PFSK-1 (cell line): ENCODE data around the gene KLK2.

Experiments
- POLR2AphosphoS5 ChIP-seq: IDR thresholded peaks from 2 replicates; pipeline ENCODE4 v1.6.1; 2012; ENCODE audit warnings: low read depth, mild to moderate bottlenecking, control low read depth, low read length, moderate library complexity
- SIN3A ChIP-seq: IDR thresholded peaks from 2 replicates; pipeline ENCODE4 v1.6.1; 2012; ENCODE audit warnings: mild to moderate bottlenecking, low read length, moderate library complexity, borderline replicate concordance; ENCODE audit not compliant: insufficient read depth
- TAF1 ChIP-seq: IDR thresholded peaks from 2 replicates; pipeline ENCODE4 v1.6.1; 2012; ENCODE audit warnings: low read length, control low read depth, borderline replicate concordance; ENCODE audit not compliant: insufficient read depth
- TF ChIP-seq, protein P1 (sequence below), 2 experiments: IDR thresholded peaks; 2 replicates each; pipeline versions ENCODE4 v1.6.1 to v1.8.0; 2011 to 2012; ENCODE audit warnings: low read depth in 2 of 2, low read length in 2 of 2, control low read depth in 1 of 2, inconsistent platforms in 1 of 2, mild to moderate bottlenecking in 1 of 2, moderate library complexity in 1 of 2; ENCODE audit not compliant: insufficient read depth in 1 of 2

DNA sequence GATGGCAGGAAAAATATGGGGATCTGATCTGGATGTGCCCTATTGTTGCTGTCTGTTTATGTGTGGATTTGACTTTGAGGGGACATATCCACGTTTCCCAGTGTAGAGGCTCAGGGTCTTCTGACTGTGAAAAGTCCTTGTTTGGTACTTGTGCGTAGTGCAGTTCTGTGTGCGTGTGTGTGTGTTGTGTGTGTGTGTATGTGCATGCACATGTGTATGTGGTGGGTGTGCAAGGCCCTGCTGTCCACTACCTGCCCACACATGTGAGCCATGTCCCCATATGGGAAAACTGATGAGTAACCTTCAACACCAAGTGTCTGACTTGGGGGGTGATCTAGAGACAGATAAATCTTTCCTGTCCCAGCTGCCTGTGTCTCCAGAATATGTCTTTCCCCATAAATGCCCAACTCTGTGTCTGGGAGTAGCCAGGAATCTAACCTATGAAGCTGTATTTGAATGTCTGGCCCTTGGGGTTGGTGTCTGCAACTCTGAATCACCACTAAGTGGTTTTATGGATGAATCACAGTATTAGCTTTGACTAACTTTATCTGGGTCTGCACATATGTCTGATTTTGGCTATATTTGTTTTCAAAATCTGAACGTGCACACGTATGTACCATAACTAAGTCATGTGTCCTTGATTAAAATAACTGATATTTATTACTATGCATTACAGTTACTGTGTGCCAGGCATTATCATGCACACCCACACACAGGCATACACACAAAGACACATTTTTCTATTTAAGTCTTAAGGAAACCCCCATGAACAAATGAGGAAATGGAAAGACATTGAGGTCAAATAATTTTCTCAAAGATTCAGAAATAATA, 17.4 kb downstream of the KLK2 start:
- TF ChIP-seq POLR2AphosphoS5 (no peak), SIN3A (no peak), TAF1 (no peak)
- TF ChIP-seq, protein P1, sequence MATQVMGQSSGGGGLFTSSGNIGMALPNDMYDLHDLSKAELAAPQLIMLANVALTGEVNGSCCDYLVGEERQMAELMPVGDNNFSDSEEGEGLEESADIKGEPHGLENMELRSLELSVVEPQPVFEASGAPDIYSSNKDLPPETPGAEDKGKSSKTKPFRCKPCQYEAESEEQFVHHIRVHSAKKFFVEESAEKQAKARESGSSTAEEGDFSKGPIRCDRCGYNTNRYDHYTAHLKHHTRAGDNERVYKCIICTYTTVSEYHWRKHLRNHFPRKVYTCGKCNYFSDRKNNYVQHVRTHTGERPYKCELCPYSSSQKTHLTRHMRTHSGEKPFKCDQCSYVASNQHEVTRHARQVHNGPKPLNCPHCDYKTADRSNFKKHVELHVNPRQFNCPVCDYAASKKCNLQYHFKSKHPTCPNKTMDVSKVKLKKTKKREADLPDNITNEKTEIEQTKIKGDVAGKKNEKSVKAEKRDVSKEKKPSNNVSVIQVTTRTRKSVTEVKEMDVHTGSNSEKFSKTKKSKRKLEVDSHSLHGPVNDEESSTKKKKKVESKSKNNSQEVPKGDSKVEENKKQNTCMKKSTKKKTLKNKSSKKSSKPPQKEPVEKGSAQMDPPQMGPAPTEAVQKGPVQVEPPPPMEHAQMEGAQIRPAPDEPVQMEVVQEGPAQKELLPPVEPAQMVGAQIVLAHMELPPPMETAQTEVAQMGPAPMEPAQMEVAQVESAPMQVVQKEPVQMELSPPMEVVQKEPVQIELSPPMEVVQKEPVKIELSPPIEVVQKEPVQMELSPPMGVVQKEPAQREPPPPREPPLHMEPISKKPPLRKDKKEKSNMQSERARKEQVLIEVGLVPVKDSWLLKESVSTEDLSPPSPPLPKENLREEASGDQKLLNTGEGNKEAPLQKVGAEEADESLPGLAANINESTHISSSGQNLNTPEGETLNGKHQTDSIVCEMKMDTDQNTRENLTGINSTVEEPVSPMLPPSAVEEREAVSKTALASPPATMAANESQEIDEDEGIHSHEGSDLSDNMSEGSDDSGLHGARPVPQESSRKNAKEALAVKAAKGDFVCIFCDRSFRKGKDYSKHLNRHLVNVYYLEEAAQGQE (IDR thresholded peaks at IDR 0.05; ENCODE audit: insufficient read depth in 1 of 2, low read depth in 2 of 2, low read length in 2 of 2): no peak
